Raji (cell line): ENCODE measurements around the gene TYMS.

Experiments
- POLR2A ChIP-seq: IDR thresholded peaks from 2 replicates; pipeline ENCODE4 v1.6.1; 2011; ENCODE audit warnings: low read depth, low read length, control low read depth; ENCODE audit not compliant: insufficient read depth

Gene TYMS

DNA sequence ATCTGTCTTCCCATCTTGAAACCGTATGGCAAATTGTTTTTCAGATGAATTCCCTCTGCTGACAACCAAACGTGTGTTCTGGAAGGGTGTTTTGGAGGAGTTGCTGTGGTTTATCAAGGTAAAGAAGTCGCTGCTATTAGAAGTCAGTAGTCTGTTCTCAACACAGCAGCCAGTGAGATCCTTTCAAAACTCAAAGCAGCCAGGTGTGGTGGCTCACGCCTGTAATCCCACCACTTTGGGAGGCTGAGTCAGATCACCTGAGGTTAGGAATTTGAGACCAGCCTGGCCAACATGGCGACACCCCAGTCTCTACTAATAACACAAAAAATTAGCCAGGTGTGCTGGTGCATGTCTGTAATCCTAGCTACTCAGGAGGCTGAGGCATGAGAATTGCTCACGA is 2.1 kb downstream of the TYMS start:
- TF ChIP-seq POLR2A, result no peak

GRCh38 chr18:662197-662596 is 4.7 kb downstream of the TYMS start:
- TF ChIP-seq POLR2A, result no peak

DNA sequence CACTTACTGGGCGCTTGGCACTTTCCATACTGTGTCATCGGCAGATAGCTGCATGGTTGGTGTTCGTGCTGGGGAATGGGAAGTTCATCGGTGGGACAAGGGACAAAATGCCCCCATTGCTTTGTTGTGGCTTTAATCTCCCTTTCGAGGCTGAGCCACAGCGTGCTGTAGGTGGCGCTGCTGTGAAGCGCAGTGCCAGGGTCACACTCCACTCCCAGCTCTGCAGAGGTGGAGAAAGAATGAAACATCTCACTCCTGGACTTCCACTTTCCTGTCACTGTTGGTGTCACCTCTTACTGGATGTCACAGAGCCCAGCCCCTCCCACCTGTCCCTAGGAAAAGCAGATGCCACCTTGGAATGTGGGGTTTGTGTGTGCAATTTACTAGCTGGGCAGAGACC is 8.7 kb downstream of the TYMS start:
- TF ChIP-seq POLR2A, result no peak

DNA sequence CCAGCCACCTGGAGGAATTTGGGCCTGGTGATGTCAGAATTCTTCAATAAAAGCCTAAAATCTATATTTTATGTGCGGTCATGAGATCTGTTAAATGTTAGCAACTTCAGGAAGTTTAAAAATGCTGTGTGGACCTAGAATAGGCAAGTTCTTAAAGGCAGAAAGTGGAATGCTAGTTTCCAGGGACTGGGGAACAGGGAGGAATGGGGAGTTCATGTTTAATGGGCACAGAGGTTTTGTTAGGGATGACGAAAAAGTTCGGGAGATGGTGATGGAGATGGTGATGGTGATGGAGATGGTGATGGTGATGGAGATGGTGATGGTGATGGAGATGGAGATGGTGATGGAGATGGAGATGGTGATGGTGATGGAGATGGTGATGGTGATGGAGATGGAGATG is 9.2 kb downstream of the TYMS start:
- no peak for TF ChIP-seq POLR2A

GRCh38 chr18:668260-668659 is 10.8 kb downstream of the TYMS start:
- TF ChIP-seq POLR2A, result no peak

DNA sequence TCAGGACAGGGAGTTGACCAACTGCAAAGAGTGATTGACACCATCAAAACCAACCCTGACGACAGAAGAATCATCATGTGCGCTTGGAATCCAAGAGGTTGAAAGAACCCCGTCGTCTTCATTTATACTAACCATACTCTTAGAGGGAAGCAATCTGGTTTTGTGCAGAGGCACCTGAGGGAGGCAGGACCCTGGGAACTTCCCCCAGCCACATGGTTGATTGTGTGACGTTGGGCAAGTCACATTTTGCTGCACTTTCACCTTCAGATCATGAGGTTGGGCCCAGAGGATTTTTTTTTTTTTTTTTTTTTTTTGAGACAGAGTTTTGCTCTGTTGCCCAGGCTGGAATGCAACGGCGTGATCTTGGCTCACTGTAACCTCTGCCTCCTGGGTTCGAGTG is 11.6 kb downstream of the TYMS start:
- no peak for TF ChIP-seq POLR2A

GRCh38 chr18:670522-670921 is 13.1 kb downstream of the TYMS start:
- no peak for TF ChIP-seq POLR2A

DNA sequence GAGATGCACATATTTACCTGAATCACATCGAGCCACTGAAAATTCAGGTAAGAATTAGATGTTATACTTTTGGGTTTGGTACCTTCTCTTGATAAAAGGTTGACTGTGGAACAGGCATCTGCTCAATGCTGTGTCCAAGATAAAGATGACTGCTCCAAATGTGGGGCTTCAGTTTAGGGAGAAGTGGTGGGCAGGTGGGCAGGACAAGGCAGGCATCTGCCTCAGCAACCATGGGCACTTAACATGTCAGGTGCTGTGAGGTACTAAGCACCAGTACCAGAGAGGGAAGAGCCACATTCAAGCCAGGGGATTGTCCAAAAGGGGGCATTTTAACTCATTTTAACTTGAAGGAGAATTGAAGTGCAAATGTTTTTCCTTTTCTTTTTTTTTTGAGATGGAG is 14.0 kb downstream of the TYMS start:
- TF ChIP-seq POLR2A, result no peak

DNA sequence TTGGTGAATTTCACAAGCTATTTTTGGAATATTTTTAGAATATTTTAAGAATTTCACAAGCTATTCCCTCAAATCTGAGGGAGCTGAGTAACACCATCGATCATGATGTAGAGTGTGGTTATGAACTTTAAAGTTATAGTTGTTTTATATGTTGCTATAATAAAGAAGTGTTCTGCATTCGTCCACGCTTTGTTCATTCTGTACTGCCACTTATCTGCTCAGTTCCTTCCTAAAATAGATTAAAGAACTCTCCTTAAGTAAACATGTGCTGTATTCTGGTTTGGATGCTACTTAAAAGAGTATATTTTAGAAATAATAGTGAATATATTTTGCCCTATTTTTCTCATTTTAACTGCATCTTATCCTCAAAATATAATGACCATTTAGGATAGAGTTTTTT is 15.9 kb downstream of the TYMS start:
- TF ChIP-seq POLR2A, result no peak

- TF ChIP-seq POLR2A, result no peak
These were observed 16.3 kb downstream of the TYMS start for GRCh38 chr18:673769-674168.

- TF ChIP-seq POLR2A, result no peak
These were observed 17.9 kb downstream of the TYMS start for GRCh38 chr18:675307-675706.

DNA sequence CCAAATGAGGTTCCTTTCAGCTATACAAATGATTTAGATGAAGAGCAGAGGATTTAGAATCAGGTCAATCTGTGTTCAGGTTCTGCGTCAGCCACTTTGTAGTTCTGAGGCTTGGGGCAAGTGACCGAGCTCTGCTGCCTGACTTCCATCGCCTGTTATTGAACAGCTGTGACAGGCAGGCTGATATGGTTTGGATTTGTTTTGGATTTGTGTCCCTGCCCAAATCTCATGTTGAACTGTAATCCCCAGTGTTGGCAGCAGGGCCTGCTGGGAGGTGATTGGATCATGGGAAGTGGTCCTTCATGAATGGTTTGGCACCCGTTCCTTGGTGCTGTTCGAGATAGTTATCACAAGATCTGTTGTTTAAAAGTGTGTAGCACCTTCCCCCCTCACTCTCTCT is 18.6 kb downstream of the TYMS start:
- no peak for TF ChIP-seq POLR2A

DNA sequence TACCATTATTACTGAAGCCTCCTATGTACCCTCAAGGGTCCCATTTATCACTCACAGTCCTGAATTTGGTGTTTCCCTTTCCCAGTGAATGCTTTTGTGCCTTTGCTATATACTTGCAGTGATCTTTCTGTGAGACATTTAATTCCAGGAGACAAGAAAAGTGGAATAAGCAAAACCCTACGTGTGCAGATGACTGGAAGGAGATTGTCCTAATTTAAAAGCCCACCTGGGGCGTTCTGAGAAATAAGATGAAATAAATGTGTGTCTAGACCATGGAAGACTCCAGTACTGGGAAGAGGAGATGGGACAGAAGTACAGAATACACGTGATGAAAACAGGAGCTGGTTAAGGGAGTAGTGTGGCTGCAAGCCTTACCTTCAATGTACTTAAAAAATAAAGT is 19.3 kb downstream of the TYMS start:
- TF ChIP-seq POLR2A, result no peak

GRCh38 chr18:677145-677544 is 19.7 kb downstream of the TYMS start:
- TF ChIP-seq POLR2A, result no peak

- TF ChIP-seq POLR2A, result no peak
These were observed 20.5 kb downstream of the TYMS start for GRCh38 chr18:677951-678381.

- TF ChIP-seq POLR2A, result no peak
These were observed 21.2 kb downstream of the TYMS start for GRCh38 chr18:678482-679182.

- TF ChIP-seq POLR2A, result no peak
These were observed 22.1 kb downstream of the TYMS start for GRCh38 chr18:679516-679915.
